ENCODE measurements around the gene HSPB7.
A peak's percentile ranks its signal among the peaks of the same experiment; 100 is the strongest.

Gene HSPB7

GRCh38 chr1:16015960-16016901, 1.6 kb downstream of the HSPB7 start:
- H3K23ac ChIP-seq (ENCODE audit: low read depth, low read length, poor library complexity): peak overlapping the region; percentile 37

GRCh38 chr1:16015491-16015890, 2.4 kb downstream of the HSPB7 start:
- DNase-seq (ENCODE audit: low spot score): no peak

More at GRCh38 chr1:16015960-16016901, 1.6 kb downstream of the HSPB7 start:
- H3K4ac ChIP-seq (ENCODE audit: low read length): no peak overlapping the region
- peak overlapping the region; percentile 22 for H2BK5ac ChIP-seq (ENCODE audit: low read length)
- peaks cover 0 to 91% (median 31%) of the 10 kb centered on the region in 3 experiments for H3K27me3 ChIP-seq (ENCODE audit: control insufficient read depth in 3 of 3, insufficient read depth in 3 of 3, low read depth in 1 of 3, low read length in 3 of 3)
- H4K91ac ChIP-seq (ENCODE audit: low read depth, low read length, poor library complexity): no peak overlapping the region
- no peak overlapping the region for H3K9ac ChIP-seq (ENCODE audit: low read depth, low read length, poor library complexity)
- H2BK12ac ChIP-seq (ENCODE audit: low read length): peak overlapping the region; percentile 19
- H2AFZ ChIP-seq (ENCODE audit: low read length): no peak overlapping the region
- no peak overlapping the region for H3K4me3 ChIP-seq (ENCODE audit: low read length in 2 of 2)
- H2BK120ac ChIP-seq (ENCODE audit: low read depth, low read length): peak overlapping the region; percentile 52
- peak overlapping the region; percentile 19 for H3K18ac ChIP-seq (ENCODE audit: low read length)
- no CpG with 5 or more reads among the region's 23 CpGs for WGBS, 2 donors (ENCODE audit: extremely low coverage in 2 of 2, insufficient read length in 2 of 2, insufficient replicate concordance in 1 of 2)
- no peak overlapping the region for H3K27ac ChIP-seq (replicated peaks; ENCODE audit: low read length)
- no peak overlapping the region for H3K4me2 ChIP-seq (ENCODE audit: insufficient read depth, low read length, poor library complexity, severe bottlenecking)
- peak overlapping the region; percentile 87 for H2BK15ac ChIP-seq (ENCODE audit: low read length)
- H2AK5ac ChIP-seq (ENCODE audit: low read depth, low read length): peak overlapping the region; percentile 93
- H3K9me3 ChIP-seq (replicated peaks in 1 of 2; ENCODE audit: control insufficient read depth in 2 of 2, insufficient read depth in 1 of 2, low read depth in 1 of 2, low read length in 2 of 2): no peaks in the 10 kb centered on the region
- no peak overlapping the region for H4K8ac ChIP-seq (ENCODE audit: low read depth, low read length)
- no peaks in the 10 kb centered on the region for H3K36me3 ChIP-seq (replicated peaks in 1 of 2; ENCODE audit: control insufficient read depth in 2 of 2, insufficient read depth in 2 of 2, low read length in 2 of 2)
- peaks cover 11 to 22% of the 10 kb centered on the region in 2 donors for H3K4me1 ChIP-seq (ENCODE audit: control insufficient read depth in 2 of 2, insufficient read depth in 1 of 2, low read depth in 1 of 2, low read length in 2 of 2)
- H3K79me1 ChIP-seq (ENCODE audit: low read depth, low read length): peaks cover 2% of the 10 kb centered on the region
- DNase-seq (ENCODE audit: low spot score): no peak
- peak overlapping the region; percentile 71 for H3K14ac ChIP-seq (ENCODE audit: low read length)

GRCh38 chr1:16014509-16015482, 3.0 kb downstream of the HSPB7 start:
- Histone ChIP-seq H3K9ac (ENCODE audit: low read depth, low read length, poor library complexity) (no peak overlapping the region), H4K8ac (ENCODE audit: low read depth, low read length) (no peak overlapping the region), H3K27me3 (ENCODE audit: control insufficient read depth in 3 of 3, insufficient read depth in 3 of 3, low read depth in 1 of 3, low read length in 3 of 3) (peaks cover 0 to 82% (median 31%) of the 10 kb centered on the region in 3 experiments), H2AK5ac (ENCODE audit: low read depth, low read length) (peak overlapping the region; percentile 93), H3K9me3 (replicated peaks in 1 of 2; ENCODE audit: control insufficient read depth in 2 of 2, insufficient read depth in 1 of 2, low read depth in 1 of 2, low read length in 2 of 2) (no peaks in the 10 kb centered on the region), H3K14ac (ENCODE audit: low read length) (peak overlapping the region; percentile 6), H2AFZ (ENCODE audit: low read length) (no peak overlapping the region), H3K4me1 (ENCODE audit: control insufficient read depth in 2 of 2, insufficient read depth in 1 of 2, low read depth in 1 of 2, low read length in 2 of 2) (peaks cover 10 to 22% of the 10 kb centered on the region in 2 donors), H2BK5ac (ENCODE audit: low read length) (no peak overlapping the region), H2BK15ac (ENCODE audit: low read length) (peak overlapping the region; percentile 7), H4K91ac (ENCODE audit: low read depth, low read length, poor library complexity) (no peak overlapping the region), H3K27ac (replicated peaks; ENCODE audit: low read length) (no peak overlapping the region), H3K4ac (ENCODE audit: low read length) (no peak overlapping the region), H2BK120ac (ENCODE audit: low read depth, low read length) (peak overlapping the region; percentile 63), H3K4me3 (ENCODE audit: low read length in 2 of 2) (no peak overlapping the region), H3K79me1 (ENCODE audit: low read depth, low read length) (peaks cover 2% of the 10 kb centered on the region), H2BK12ac (ENCODE audit: low read length) (no peak overlapping the region), H3K18ac (ENCODE audit: low read length) (peak overlapping the region; percentile 15), H3K23ac (ENCODE audit: low read depth, low read length, poor library complexity) (peak overlapping the region; percentile 49), H3K4me2 (ENCODE audit: insufficient read depth, low read length, poor library complexity, severe bottlenecking) (no peak overlapping the region), H3K36me3 (replicated peaks in 1 of 2; ENCODE audit: control insufficient read depth in 2 of 2, insufficient read depth in 2 of 2, low read length in 2 of 2) (no peaks in the 10 kb centered on the region)
- no peak for DNase-seq (ENCODE audit: low spot score)
- WGBS, 2 donors (ENCODE audit: extremely low coverage in 2 of 2, insufficient read length in 2 of 2, insufficient replicate concordance in 1 of 2): no CpG with 5 or more reads among the region's 17 CpGs

More at GRCh38 chr1:16015491-16015890, 2.4 kb downstream of the HSPB7 start:
- no peak overlapping the region for H4K8ac ChIP-seq (ENCODE audit: low read depth, low read length)
- H3K4me3 ChIP-seq (ENCODE audit: low read length in 2 of 2): no peak overlapping the region
- H3K9me3 ChIP-seq (replicated peaks in 1 of 2; ENCODE audit: control insufficient read depth in 2 of 2, insufficient read depth in 1 of 2, low read depth in 1 of 2, low read length in 2 of 2): no peaks in the 10 kb centered on the region
- H3K4ac ChIP-seq (ENCODE audit: low read length): no peak overlapping the region
- no peak overlapping the region for H2AFZ ChIP-seq (ENCODE audit: low read length)
- no peak overlapping the region for H2BK5ac ChIP-seq (ENCODE audit: low read length)
- peaks cover 0 to 89% (median 31%) of the 10 kb centered on the region in 3 experiments for H3K27me3 ChIP-seq (ENCODE audit: control insufficient read depth in 3 of 3, insufficient read depth in 3 of 3, low read depth in 1 of 3, low read length in 3 of 3)
- peak overlapping the region; percentile 37 for H3K23ac ChIP-seq (ENCODE audit: low read depth, low read length, poor library complexity)
- no peak overlapping the region for H2BK12ac ChIP-seq (ENCODE audit: low read length)
- H2AK5ac ChIP-seq (ENCODE audit: low read depth, low read length): peak overlapping the region; percentile 93
- peak overlapping the region; percentile 7 for H2BK15ac ChIP-seq (ENCODE audit: low read length)
- H3K27ac ChIP-seq (replicated peaks; ENCODE audit: low read length): no peak overlapping the region
- no peak overlapping the region for H4K91ac ChIP-seq (ENCODE audit: low read depth, low read length, poor library complexity)
- no peak overlapping the region for H3K9ac ChIP-seq (ENCODE audit: low read depth, low read length, poor library complexity)
- no peak overlapping the region for H3K4me2 ChIP-seq (ENCODE audit: insufficient read depth, low read length, poor library complexity, severe bottlenecking)
- no peaks in the 10 kb centered on the region for H3K36me3 ChIP-seq (replicated peaks in 1 of 2; ENCODE audit: control insufficient read depth in 2 of 2, insufficient read depth in 2 of 2, low read length in 2 of 2)
- H3K18ac ChIP-seq (ENCODE audit: low read length): peak overlapping the region; percentile 72
- peak overlapping the region; percentile 52 for H2BK120ac ChIP-seq (ENCODE audit: low read depth, low read length)
- H3K4me1 ChIP-seq (ENCODE audit: control insufficient read depth in 2 of 2, insufficient read depth in 1 of 2, low read depth in 1 of 2, low read length in 2 of 2): peaks cover 11 to 22% of the 10 kb centered on the region in 2 donors
- WGBS, 2 donors (ENCODE audit: extremely low coverage in 2 of 2, insufficient read length in 2 of 2, insufficient replicate concordance in 1 of 2): no CpG with 5 or more reads among the region's 25 CpGs
- H3K79me1 ChIP-seq (ENCODE audit: low read depth, low read length): peaks cover 2% of the 10 kb centered on the region
- H3K14ac ChIP-seq (ENCODE audit: low read length): peak overlapping the region; percentile 92
